GM12873 (cell line): ENCODE results near the gene MGMT.

Experiments
- TF ChIP-seq, protein P1 (sequence below): IDR thresholded peaks from 2 replicates; pipeline ENCODE4 v1.5.1; 2012; ENCODE audit warnings: low read depth, mild to moderate bottlenecking, moderate library complexity, low read length, control low read depth; ENCODE audit not compliant: insufficient read depth; ENCODE audit errors: missing control alignments

The MGMT gene

DNA sequence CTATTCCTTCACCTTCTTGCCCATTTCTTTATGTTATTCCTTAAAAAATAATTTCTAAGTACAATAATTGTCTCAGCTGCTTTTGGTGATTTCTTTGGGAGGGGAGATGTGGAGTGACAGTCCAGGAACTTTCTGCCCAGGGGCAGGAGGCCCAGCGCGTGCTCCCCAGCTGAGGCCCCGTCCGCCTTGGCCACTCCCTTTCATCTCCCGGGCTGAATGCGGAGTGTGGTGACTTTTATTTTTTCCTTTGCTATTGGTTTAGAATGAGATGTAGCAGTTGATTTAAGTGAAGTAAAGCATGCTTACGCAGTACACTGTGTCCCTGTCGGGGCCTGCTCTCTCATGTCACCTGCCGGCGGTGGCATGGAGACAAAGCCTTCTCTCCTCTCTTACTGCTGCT lies 141.6 kb downstream of the MGMT start:
- TF ChIP-seq, protein P1, sequence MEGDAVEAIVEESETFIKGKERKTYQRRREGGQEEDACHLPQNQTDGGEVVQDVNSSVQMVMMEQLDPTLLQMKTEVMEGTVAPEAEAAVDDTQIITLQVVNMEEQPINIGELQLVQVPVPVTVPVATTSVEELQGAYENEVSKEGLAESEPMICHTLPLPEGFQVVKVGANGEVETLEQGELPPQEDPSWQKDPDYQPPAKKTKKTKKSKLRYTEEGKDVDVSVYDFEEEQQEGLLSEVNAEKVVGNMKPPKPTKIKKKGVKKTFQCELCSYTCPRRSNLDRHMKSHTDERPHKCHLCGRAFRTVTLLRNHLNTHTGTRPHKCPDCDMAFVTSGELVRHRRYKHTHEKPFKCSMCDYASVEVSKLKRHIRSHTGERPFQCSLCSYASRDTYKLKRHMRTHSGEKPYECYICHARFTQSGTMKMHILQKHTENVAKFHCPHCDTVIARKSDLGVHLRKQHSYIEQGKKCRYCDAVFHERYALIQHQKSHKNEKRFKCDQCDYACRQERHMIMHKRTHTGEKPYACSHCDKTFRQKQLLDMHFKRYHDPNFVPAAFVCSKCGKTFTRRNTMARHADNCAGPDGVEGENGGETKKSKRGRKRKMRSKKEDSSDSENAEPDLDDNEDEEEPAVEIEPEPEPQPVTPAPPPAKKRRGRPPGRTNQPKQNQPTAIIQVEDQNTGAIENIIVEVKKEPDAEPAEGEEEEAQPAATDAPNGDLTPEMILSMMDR: no peak

DNA sequence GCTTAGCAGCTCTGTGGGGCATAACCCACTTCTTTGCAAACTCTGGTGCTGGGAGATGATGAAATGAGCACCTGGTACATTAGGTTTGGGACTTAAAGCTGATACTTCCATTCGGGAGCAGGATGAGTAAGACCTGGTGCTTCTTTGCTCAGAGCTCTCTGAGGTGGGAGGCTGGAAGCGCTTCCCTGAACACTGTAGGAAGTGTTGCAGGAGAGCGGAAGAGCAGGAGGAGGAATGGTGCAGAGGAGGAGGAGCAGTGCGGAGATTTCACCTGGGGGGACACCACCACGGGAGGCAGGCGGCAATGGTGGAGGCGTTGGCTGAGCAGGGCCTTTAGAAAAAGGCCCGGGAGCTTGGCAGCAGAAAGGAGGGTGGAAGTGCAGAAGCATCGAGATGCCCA lies 142.5 kb downstream of the MGMT start:
- TF ChIP-seq, protein P1: no peak

DNA sequence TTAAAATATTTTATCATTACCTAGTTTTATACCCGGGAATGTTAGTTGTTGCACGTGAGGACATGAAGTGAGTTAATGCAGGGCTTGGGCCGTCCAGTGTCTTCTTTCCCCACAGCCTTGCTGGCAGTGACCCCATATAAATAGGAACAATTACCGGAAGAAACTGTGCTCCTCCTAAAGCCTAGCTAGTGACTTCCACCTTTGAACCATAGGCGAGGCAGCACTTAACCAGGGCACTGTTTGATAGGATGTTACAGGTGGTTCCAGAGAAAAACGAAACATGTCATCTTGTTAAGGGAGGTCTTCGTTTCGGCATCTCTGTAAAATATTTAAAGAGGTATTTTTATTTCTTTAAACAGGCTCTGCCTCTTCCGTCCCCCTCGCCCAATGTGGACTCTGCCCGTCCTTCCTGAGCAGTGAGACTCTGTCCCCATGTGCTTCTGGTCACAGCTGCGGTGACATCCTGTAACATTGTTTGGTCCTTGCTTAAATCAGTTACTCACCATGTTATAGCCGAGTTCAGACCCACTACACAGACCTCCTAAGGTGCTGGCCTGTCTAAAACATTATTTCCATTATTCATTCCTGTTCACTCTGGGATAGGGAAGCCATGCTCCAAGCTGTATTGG lies 145.6 kb downstream of the MGMT start:
- TF ChIP-seq, protein P1: no peak

DNA sequence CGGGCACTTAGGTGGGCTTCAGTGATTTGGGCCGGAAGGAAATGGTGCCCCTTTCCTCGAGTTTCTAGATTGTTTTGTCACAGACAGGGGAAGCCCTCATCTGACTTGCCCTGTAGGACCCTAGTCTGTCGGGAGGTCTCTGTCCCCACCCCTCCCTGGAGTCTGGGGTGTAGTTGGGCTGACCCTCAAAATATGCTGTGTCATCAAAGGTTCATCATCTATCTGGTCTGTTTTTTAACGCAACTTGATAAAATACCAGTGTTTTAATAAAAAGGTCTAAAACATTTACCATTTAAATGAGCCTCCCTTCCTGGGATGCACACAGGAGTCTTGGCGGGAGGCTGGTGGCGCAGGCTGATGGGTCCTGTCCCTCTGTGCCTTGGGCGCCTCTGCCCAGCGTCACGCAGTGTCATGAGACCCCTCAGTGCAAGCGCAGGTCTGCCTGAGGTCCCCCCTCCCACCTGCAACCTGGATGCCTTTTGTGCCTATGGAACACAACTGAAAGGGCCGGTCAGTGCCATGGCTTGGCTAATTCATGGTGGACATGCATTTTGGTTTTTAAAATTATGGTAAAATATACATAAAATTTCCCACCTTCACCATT lies 146.4 kb downstream of the MGMT start:
- TF ChIP-seq, protein P1: no peak

DNA sequence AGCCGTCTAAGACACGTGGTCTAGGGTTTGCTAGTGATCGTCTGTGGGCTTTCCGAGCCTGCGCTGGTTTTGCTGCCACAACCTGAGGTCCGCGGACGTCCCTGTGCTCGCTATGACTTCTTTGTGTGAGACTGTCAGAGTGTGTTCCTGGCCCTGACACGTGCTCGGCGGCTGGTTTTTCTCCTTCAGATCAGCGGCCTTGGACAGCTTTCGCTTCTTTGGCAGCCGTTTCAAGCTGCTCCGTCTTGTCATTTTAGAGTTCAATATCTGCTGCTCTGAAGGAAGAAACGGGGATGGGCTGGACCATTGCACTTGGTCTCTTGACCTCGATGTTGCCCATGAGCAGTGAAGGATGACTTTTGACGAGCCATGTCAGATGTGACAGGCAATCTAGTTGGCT lies 147.3 kb downstream of the MGMT start:
- TF ChIP-seq, protein P1: no peak

DNA sequence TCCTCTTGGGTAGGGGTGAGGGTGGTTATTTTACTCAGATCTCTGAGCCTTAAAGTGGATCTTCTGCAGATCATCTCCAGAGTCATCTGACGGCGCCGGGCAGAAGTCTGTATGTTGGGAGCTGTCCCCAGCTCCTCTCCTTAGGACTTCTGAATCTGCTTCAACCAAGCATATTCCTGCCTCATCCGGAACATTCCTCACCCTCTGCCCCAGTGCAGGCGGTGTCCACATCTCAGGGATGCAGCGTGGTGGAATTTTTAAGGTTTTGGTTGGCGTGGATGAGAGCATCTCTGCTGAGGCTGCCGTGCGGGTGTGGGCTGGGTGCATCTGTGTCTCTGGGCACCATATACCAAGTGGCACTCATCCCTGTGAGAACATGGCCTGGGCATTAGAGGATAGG lies 148.3 kb downstream of the MGMT start:
- TF ChIP-seq, protein P1: no peak

DNA sequence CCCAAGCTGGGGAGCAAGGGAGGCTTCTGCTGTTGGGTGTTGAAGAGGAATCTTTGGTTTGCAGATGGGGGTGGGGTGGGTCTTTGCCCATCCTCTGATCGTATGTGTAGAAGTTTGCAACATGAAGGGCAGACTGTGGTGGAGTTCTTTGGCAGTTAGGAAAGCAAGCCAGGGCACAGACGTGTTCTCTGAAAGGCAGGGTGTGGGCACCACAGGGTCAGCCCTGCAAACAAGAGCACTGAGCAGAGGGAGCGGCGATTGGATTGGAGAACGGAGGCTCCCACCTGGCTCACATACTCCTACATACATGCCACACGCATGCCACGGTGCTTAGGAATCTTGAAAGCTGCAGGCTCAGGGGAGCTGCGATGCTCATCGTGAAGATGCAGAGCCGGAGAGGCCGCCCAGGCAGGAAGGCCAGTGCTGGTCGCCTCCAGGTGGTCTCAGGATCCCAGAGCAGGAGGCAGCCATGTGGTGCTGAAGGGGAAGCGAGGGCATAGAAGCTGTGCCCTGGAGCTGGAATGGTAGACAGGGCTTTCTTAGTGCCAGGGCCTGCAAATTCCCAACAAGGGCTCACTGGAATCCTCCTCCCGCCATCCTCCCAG lies 149.0 kb downstream of the MGMT start:
- TF ChIP-seq, protein P1: no peak
